HG03159 (cell line): Measurements from ENCODE around the gene POF1B.
"Not testable (repeated sequence)": the region's sequence is repeated elsewhere in the genome, so short reads cannot be mapped to it uniquely, and the experiment has no call there.

Source experiments
- ATAC-seq: cut with Tn5 transposase; IDR thresholded peaks from one replicate; pipeline ENCODE4 v1.9.1; 2021; ENCODE audit warnings: mild to moderate bottlenecking, moderate library complexity; ENCODE audit not compliant: unreplicated experiment

The POF1B gene

GRCh38 chrX:85379174-85379907 is at the start of gene POF1B:
POF1B (minus strand) TSS chrX:85379665; CDS start chrX:85379454, 211 bp downstream.
- peak; percentile 60 for ATAC-seq

- ATAC-seq = no peak
Measured at GRCh38 chrX:85429066-85429465, 49.6 kb upstream of the POF1B start.

GRCh38 chrX:85419293-85419692 is 39.8 kb upstream of the POF1B start:
- no peak for ATAC-seq

GRCh38 chrX:85391878-85392238 is 12.4 kb upstream of the POF1B start:
- ATAC-seq = no peak

GRCh38 chrX:85391185-85391877 is 11.9 kb upstream of the POF1B start:
- no peak for ATAC-seq

GRCh38 chrX:85381602-85382001 is 2.1 kb upstream of the POF1B start:
- no peak for ATAC-seq

GRCh38 chrX:85378461-85378860 is 1.0 kb downstream of the POF1B start:
- no peak for ATAC-seq

GRCh38 chrX:85375333-85375738 is 4.1 kb downstream of the POF1B start:
- ATAC-seq = no peak

GRCh38 chrX:85365370-85365995 is 14.0 kb downstream of the POF1B start:
- ATAC-seq = no peak

GRCh38 chrX:85359051-85359450 is 20.4 kb downstream of the POF1B start:
- ATAC-seq = no peak

- no peak for ATAC-seq
Measured at GRCh38 chrX:85345523-85345922, 33.9 kb downstream of the POF1B start.

GRCh38 chrX:85327060-85327333 is 52.5 kb downstream of the POF1B start:
- no peak for ATAC-seq

GRCh38 chrX:85326234-85327059 is 53.0 kb downstream of the POF1B start:
- no peak for ATAC-seq

- ATAC-seq = not testable (repeated sequence)
Measured at GRCh38 chrX:85311348-85311747, 68.1 kb downstream of the POF1B start.

- ATAC-seq = no peak
Measured at GRCh38 chrX:85309717-85310116, 69.7 kb downstream of the POF1B start.

- peak; percentile 77 for ATAC-seq
Measured at GRCh38 chrX:85303544-85303943, 75.9 kb downstream of the POF1B start.

- ATAC-seq = no peak
Measured at GRCh38 chrX:85288992-85289723, 90.3 kb downstream of the POF1B start.

- not testable (repeated sequence) for ATAC-seq
Measured at GRCh38 chrX:85285286-85285685, 94.2 kb downstream of the POF1B start.

GRCh38 chrX:85244450-85245211 is 134.8 kb downstream of the POF1B start:
- ATAC-seq = peak; percentile 49
